Duodenal mucosa (tissue), 2 donors: ENCODE data around the gene APBB2.

Experiments used
- H3K27ac ChIP-seq: one replicate; pipeline ENCODE4 v1.7.0; 2013; ENCODE audit warnings: low read depth, low read length
- H3K27me3 ChIP-seq, 2 donors: one replicate each; pipeline ENCODE4 v1.7.0; 2013; ENCODE audit warnings: low read length in 2 of 2, control low read depth in 1 of 2; ENCODE audit not compliant: insufficient read depth in 2 of 2, control insufficient read depth in 1 of 2
- H3K36me3 ChIP-seq, 2 donors: one replicate each; pipeline ENCODE4 v1.7.0; 2013; ENCODE audit warnings: low read length in 2 of 2, control low read depth in 1 of 2; ENCODE audit not compliant: insufficient read depth in 2 of 2, control insufficient read depth in 1 of 2
- H3K4me1 ChIP-seq, 2 donors: one replicate each; pipeline ENCODE4 v1.7.0; 2013; ENCODE audit warnings: low read length in 2 of 2, control low read depth in 1 of 2; ENCODE audit not compliant: insufficient read depth in 2 of 2, control insufficient read depth in 1 of 2
- H3K4me3 ChIP-seq, 2 donors: one replicate each; pipeline ENCODE4 v1.7.0; 2013; ENCODE audit warnings: low read length in 2 of 2, low read depth in 1 of 2
- H3K9ac ChIP-seq, 2 donors: one replicate each; pipeline ENCODE4 v1.7.0; 2013; ENCODE audit warnings: low read length in 2 of 2, low read depth in 1 of 2
- H3K9me3 ChIP-seq, 2 donors: one replicate each; pipeline ENCODE4 v1.7.0; 2013; ENCODE audit warnings: low read length in 2 of 2, control low read depth in 1 of 2; ENCODE audit not compliant: control insufficient read depth in 1 of 2

APBB2 gene

GRCh38 chr4:41132055-41132683 lies 82.2 kb downstream of the APBB2 start:
- Histone ChIP-seq H3K4me1 (peaks cover 23 to 31% of the 10 kb centered on the region in 2 donors), H3K9ac (no peak overlapping the region), H3K27ac (no peak overlapping the region), H3K36me3 (no peaks in the 10 kb centered on the region), H3K4me3 (no peak overlapping the region), H3K27me3 (no peaks in the 10 kb centered on the region), H3K9me3 (no peaks in the 10 kb centered on the region)

GRCh38 chr4:41129936-41130440 lies 84.4 kb downstream of the APBB2 start:
- Histone ChIP-seq H3K4me1 (peaks cover 16 to 17% of the 10 kb centered on the region in 2 donors), H3K36me3 (no peaks in the 10 kb centered on the region), H3K27ac (no peak overlapping the region), H3K9me3 (no peaks in the 10 kb centered on the region), H3K27me3 (no peaks in the 10 kb centered on the region), H3K4me3 (no peak overlapping the region), H3K9ac (no peak overlapping the region)

GRCh38 chr4:41129128-41129754 lies 85.1 kb downstream of the APBB2 start:
- Histone ChIP-seq H3K4me3 (no peak overlapping the region), H3K9me3 (no peaks in the 10 kb centered on the region), H3K4me1 (peaks cover 11 to 13% of the 10 kb centered on the region in 2 donors), H3K9ac (no peak overlapping the region), H3K27ac (no peak overlapping the region), H3K27me3 (no peaks in the 10 kb centered on the region), H3K36me3 (no peaks in the 10 kb centered on the region)

GRCh38 chr4:41125558-41126311 lies 88.6 kb downstream of the APBB2 start:
- H3K9ac ChIP-seq = no peak overlapping the region
- H3K27me3 ChIP-seq = no peaks in the 10 kb centered on the region
- H3K9me3 ChIP-seq = no peaks in the 10 kb centered on the region
- peaks cover 0 to 8% of the 10 kb centered on the region in 2 donors for H3K4me1 ChIP-seq
- H3K36me3 ChIP-seq = no peaks in the 10 kb centered on the region
- no peak overlapping the region for H3K4me3 ChIP-seq
- H3K27ac ChIP-seq = no peak overlapping the region

GRCh38 chr4:41124916-41125548 lies 89.3 kb downstream of the APBB2 start:
- H3K9me3 ChIP-seq = no peaks in the 10 kb centered on the region
- H3K4me3 ChIP-seq = no peak overlapping the region
- H3K27ac ChIP-seq = no peak overlapping the region
- H3K36me3 ChIP-seq = no peaks in the 10 kb centered on the region
- no peaks in the 10 kb centered on the region for H3K27me3 ChIP-seq
- peaks cover 0 to 8% of the 10 kb centered on the region in 2 donors for H3K4me1 ChIP-seq
- no peak overlapping the region for H3K9ac ChIP-seq

GRCh38 chr4:41122775-41123174 lies 91.6 kb downstream of the APBB2 start:
- no peaks in the 10 kb centered on the region for H3K9me3 ChIP-seq
- no peak overlapping the region for H3K4me3 ChIP-seq
- H3K27me3 ChIP-seq = no peaks in the 10 kb centered on the region
- peaks cover 0 to 8% of the 10 kb centered on the region in 2 donors for H3K4me1 ChIP-seq
- no peaks in the 10 kb centered on the region for H3K36me3 ChIP-seq
- H3K27ac ChIP-seq = no peak overlapping the region
- H3K9ac ChIP-seq = no peak overlapping the region

- Histone ChIP-seq H3K27ac (no peak overlapping the region), H3K4me1 (peaks cover 0 to 8% of the 10 kb centered on the region in 2 donors), H3K27me3 (no peaks in the 10 kb centered on the region), H3K4me3 (no peak overlapping the region), H3K9ac (no peak overlapping the region), H3K36me3 (no peaks in the 10 kb centered on the region), H3K9me3 (no peaks in the 10 kb centered on the region)
These were observed 92.0 kb downstream of the APBB2 start for GRCh38 chr4:41122309-41122708.

GRCh38 chr4:41121906-41122305 lies 92.4 kb downstream of the APBB2 start:
- peaks cover 0 to 8% of the 10 kb centered on the region in 2 donors for H3K4me1 ChIP-seq
- H3K4me3 ChIP-seq = no peak overlapping the region
- no peak overlapping the region for H3K9ac ChIP-seq
- H3K27me3 ChIP-seq = no peaks in the 10 kb centered on the region
- H3K36me3 ChIP-seq = no peaks in the 10 kb centered on the region
- no peak overlapping the region for H3K27ac ChIP-seq
- H3K9me3 ChIP-seq = no peaks in the 10 kb centered on the region

- Histone ChIP-seq H3K27me3 (no peaks in the 10 kb centered on the region), H3K4me1 (peaks cover 0 to 8% of the 10 kb centered on the region in 2 donors), H3K36me3 (no peaks in the 10 kb centered on the region), H3K4me3 (no peak overlapping the region), H3K9me3 (no peaks in the 10 kb centered on the region), H3K9ac (no peak overlapping the region), H3K27ac (no peak overlapping the region)
These were observed 93.8 kb downstream of the APBB2 start for GRCh38 chr4:41120297-41121217.
